ENCODE data around the gene EIF2B2. TPM values are rescaled to one million over a fixed set of nuclear protein-coding genes. Genes with fewer than 3 reads are reported as not detected.

Gene EIF2B2
- total RNA-seq, 1 experiment from 2014 or later = 48.3 TPM

GRCh38 chr14:74974364-74975058 lies 28.2 kb upstream of the EIF2B2 start:
- Histone ChIP-seq H2BK120ac (ENCODE audit: low read depth, low read length, poor library complexity, severe bottlenecking) (no peak overlapping the region), H3K4me1 (ENCODE audit: insufficient read depth, low read length) (no peaks in the 10 kb centered on the region; the same call in 1 of the 2 replicates), H3K23me2 (ENCODE audit: insufficient read length, low read depth, low read length, poor library complexity, severe bottlenecking) (no peaks in the 10 kb centered on the region), H2AFZ (ENCODE audit: low read length) (no peak overlapping the region), H2AK5ac (ENCODE audit: insufficient read length, low read length) (no peak overlapping the region), H3K56ac (ENCODE audit: insufficient read length, low read depth, low read length) (no peak overlapping the region), H3T11ph (ENCODE audit: low read length) (no peak overlapping the region), H3K4ac (ENCODE audit: low read depth, low read length) (no peak overlapping the region), H2BK12ac (ENCODE audit: insufficient read length, low read depth, low read length) (no peak overlapping the region), H4K8ac (replicated peaks; ENCODE audit: insufficient read length, low read depth, low read length) (no peak overlapping the region), H4K20me1 (ENCODE audit: control insufficient read depth, insufficient read depth, insufficient read length) (no peaks in the 10 kb centered on the region), H4K91ac (ENCODE audit: insufficient read length, low read depth, low read length) (no peak overlapping the region), H3K14ac (ENCODE audit: insufficient read depth, low read length) (0 out of 2 replicates have a peak overlapping the region, but pooled peaks have one; percentile 1), H3K23ac (ENCODE audit: insufficient read length, low read depth, low read length) (no peak overlapping the region), H3K27ac (ENCODE audit: insufficient read length, low read depth, low read length) (no peak overlapping the region), H3K79me2 (ENCODE audit: insufficient read depth, low read length) (no peaks in the 10 kb centered on the region), H3K79me1 (ENCODE audit: insufficient read depth, low read depth, low read length, poor library complexity, severe bottlenecking) (no peaks in the 10 kb centered on the region), H2BK5ac (ENCODE audit: insufficient read length, low read length) (no peak overlapping the region), H2BK20ac (ENCODE audit: low read depth, low read length, poor library complexity, severe bottlenecking) (no peak overlapping the region), H3K27me3 (ENCODE audit: insufficient read depth, low read length) (no peaks in the 10 kb centered on the region), H3K9me3 (ENCODE audit: control insufficient read depth, low read depth, low read length) (no peaks in the 10 kb centered on the region), H3K4me2 (ENCODE audit: insufficient read depth, insufficient read length, low read length) (no peak overlapping the region), H2BK15ac (ENCODE audit: low read depth, low read length) (no peak overlapping the region), H4K5ac (ENCODE audit: insufficient read length, low read depth, low read length) (no peak overlapping the region), H3K18ac (ENCODE audit: insufficient read length, low read depth, low read length) (no peak overlapping the region), H3K9ac (ENCODE audit: extremely low read depth, insufficient read length, low read length) (no peak overlapping the region)
- Mint-ChIP-seq H3K27ac (peak overlapping the region in 2 of 3 experiments; percentile 29 to 46; a peak in 2 of 7 replicates), H3K27me3 (ENCODE audit: low read depth) (no peaks in the 10 kb centered on the region; the same call in 1 of the 2 replicates), H3K4me1 (peaks cover 24 to 40% of the 10 kb centered on the region in 2 experiments), H3K4me3 (peak overlapping the region in 1 of 2 experiments; percentile 31; a peak in 1 of 5 replicates), H3K36me3 (ENCODE audit: insufficient read depth in 1 of 3, low read depth in 3 of 3) (no peaks in the 10 kb centered on the region), H3K9me3 (no peaks in the 10 kb centered on the region)
- no CpG with 5 or more reads among the region's 15 CpGs for WGBS (ENCODE audit: extremely low coverage, insufficient read length, low lambda C conversion rate)
- peak; percentile 56 for DNase-seq
- TF ChIP-seq CTCF (conservative IDR thresholded peaks at IDR 0.05) = no peak

Data from H9 (cell line).